ENCODE data around the gene PBX3. TPM values are rescaled to one million over a fixed set of nuclear protein-coding genes. Genes with fewer than 3 reads are reported as not detected.

The PBX3 gene
- total RNA-seq, 1 experiment from 2014 or later, result 46.0 TPM

GRCh38 chr9:125990186-125990792, 243.1 kb downstream of the PBX3 start:
- peaks cover 4 to 7% of the 10 kb centered on the region in 2 experiments; a peak in 3 of 4 replicates for H3K4me1 Mint-ChIP-seq
- Histone ChIP-seq H3K14ac (ENCODE audit: insufficient read depth, low read length) (no peak overlapping the region), H2AK5ac (ENCODE audit: insufficient read length, low read length) (no peak overlapping the region), H4K5ac (ENCODE audit: insufficient read length, low read depth, low read length) (no peak overlapping the region), H4K8ac (replicated peaks; ENCODE audit: insufficient read length, low read depth, low read length) (no peak overlapping the region), H3K23ac (ENCODE audit: insufficient read length, low read depth, low read length) (no peak overlapping the region), H3K4me2 (ENCODE audit: insufficient read depth, insufficient read length, low read length) (no peak overlapping the region), H3K56ac (ENCODE audit: insufficient read length, low read depth, low read length) (no peak overlapping the region), H3K79me2 (ENCODE audit: insufficient read depth, low read length) (no peaks in the 10 kb centered on the region), H2BK120ac (ENCODE audit: low read depth, low read length, poor library complexity, severe bottlenecking) (no peak overlapping the region), H3K18ac (ENCODE audit: insufficient read length, low read depth, low read length) (no peak overlapping the region), H3K9me3 (ENCODE audit: control insufficient read depth, low read depth, low read length) (no peaks in the 10 kb centered on the region), H3K27me3 (ENCODE audit: insufficient read depth, low read length) (no peaks in the 10 kb centered on the region), H4K20me1 (ENCODE audit: control insufficient read depth, insufficient read depth, insufficient read length) (no peaks in the 10 kb centered on the region), H3K4ac (ENCODE audit: low read depth, low read length) (no peak overlapping the region), H3K79me1 (ENCODE audit: insufficient read depth, low read depth, low read length, poor library complexity, severe bottlenecking) (no peaks in the 10 kb centered on the region), H2BK20ac (ENCODE audit: low read depth, low read length, poor library complexity, severe bottlenecking) (no peak overlapping the region), H2BK5ac (ENCODE audit: insufficient read length, low read length) (no peak overlapping the region), H4K91ac (ENCODE audit: insufficient read length, low read depth, low read length) (no peak overlapping the region), H2BK15ac (ENCODE audit: low read depth, low read length) (no peak overlapping the region), H3K9ac (ENCODE audit: extremely low read depth, insufficient read length, low read length) (no peak overlapping the region), H3T11ph (ENCODE audit: low read length) (no peak overlapping the region), H3K23me2 (ENCODE audit: insufficient read length, low read depth, low read length, poor library complexity, severe bottlenecking) (no peaks in the 10 kb centered on the region), H2BK12ac (ENCODE audit: insufficient read length, low read depth, low read length) (no peak overlapping the region), H2AFZ (ENCODE audit: low read length) (no peak overlapping the region), H3K27ac (ENCODE audit: insufficient read length, low read depth, low read length) (no peak overlapping the region), H3K4me1 (ENCODE audit: insufficient read depth, low read length) (no peaks in the 10 kb centered on the region)
- peaks cover 0 to under 1% of the 10 kb centered on the region in 2 experiments; a peak in 2 of 5 replicates for H3K9me3 Mint-ChIP-seq
- no peak for DNase-seq
- H3K27ac Mint-ChIP-seq, result peak overlapping the region in 2 of 3 experiments; percentile 40 to 62; a peak in 3 of 7 replicates
- WGBS (ENCODE audit: extremely low coverage, insufficient read length, low lambda C conversion rate), result no CpG with 5 or more reads among the region's 16 CpGs
- no peaks in the 10 kb centered on the region; the same call in 1 of the 2 replicates for H3K27me3 Mint-ChIP-seq (ENCODE audit: low read depth)
- TF ChIP-seq CTCF (conservative IDR thresholded peaks at IDR 0.05), result no peak
- no peaks in the 10 kb centered on the region; a peak in 1 of 7 replicates for H3K36me3 Mint-ChIP-seq (ENCODE audit: insufficient read depth in 1 of 3, low read depth in 3 of 3)
- H3K4me3 Mint-ChIP-seq, result no peak overlapping the region
